HEK293 (cell line): Measurements from ENCODE around the gene PSMC2.

Experiments used
- CTCF ChIA-PET: fragments of 350-600 bp; formaldehyde crosslinking; extraction: SDS; loops from one replicate; lab custom pipeline; 2021; ENCODE audit warnings: antibody characterized with exemption; lab: Yijun Ruan, JAX
- POLR2A ChIA-PET: fragments of 300-600 bp; formaldehyde crosslinking; extraction: SDS; loops from one replicate; lab custom pipeline; 2020; ENCODE audit warnings: antibody characterized with exemption, inconsistent platforms; lab: Yijun Ruan, JAX
- H3K27ac ChIP-seq: fragments of 200-500 bp; sonication (Bioruptor generic); 2 replicates; pipeline ENCODE4 v1.5.1; 2014; ENCODE audit warnings: low read depth, low read length, control low read depth, inconsistent platforms; ENCODE audit errors: extremely low read depth
- H3K36me3 ChIP-seq, 2 experiments: fragments of 200-500 bp in 1 of 2; sonication (Bioruptor generic) in 1 of 2; 1 replicate in 1 of 2; 2 replicates in 1 of 2; pipeline ENCODE4 v1.5.1; 2014 to 2017; ENCODE audit warnings: inconsistent platforms in 2 of 2, low read length in 2 of 2; ENCODE audit not compliant: control insufficient read depth in 2 of 2, insufficient read depth in 1 of 2
- H3K4me1 ChIP-seq: fragments of 200-500 bp; sonication (Bioruptor generic); 2 replicates; pipeline ENCODE4 v1.5.1; 2014; ENCODE audit warnings: mild to moderate bottlenecking, low read length, inconsistent platforms; ENCODE audit not compliant: control insufficient read depth, insufficient read depth
- H3K4me3 ChIP-seq: 2 replicates; pipeline ENCODE4 v1.5.1; 2011; ENCODE audit warnings: low read depth, mild to moderate bottlenecking, control low read depth, low read length, moderate library complexity
- H3K9me3 ChIP-seq: fragments of 200-500 bp; sonication (Bioruptor generic); 2 replicates; pipeline ENCODE4 v1.5.1; 2014; ENCODE audit warnings: low read depth, low read length, inconsistent platforms; ENCODE audit not compliant: control insufficient read depth, insufficient read depth
- IKZF3 ChIP-seq: fragments of 450-650 bp; IDR thresholded peaks from 2 replicates; pipeline ENCODE4 v1.5.0; 2018; ENCODE audit warnings: missing biosample characterization, mild to moderate bottlenecking, missing genetic modification characterization, moderate library complexity
- KLF16 ChIP-seq: fragments of 450-650 bp; formaldehyde crosslinking; IDR thresholded peaks from 2 replicates; pipeline ENCODE4 v1.5.1; 2017; ENCODE audit warnings: missing biosample characterization, missing genetic modification characterization
- MZF1 ChIP-seq: fragments of 450-650 bp; formaldehyde crosslinking; IDR thresholded peaks from 2 replicates; pipeline ENCODE4 v1.5.1; 2017; ENCODE audit warnings: missing biosample characterization, missing genetic modification characterization, borderline replicate concordance
- PRDM1 ChIP-seq: fragments of 450-650 bp; formaldehyde crosslinking; IDR thresholded peaks from 2 replicates; pipeline ENCODE4; 2016; ENCODE audit warnings: missing biosample characterization, missing genetic modification characterization
- ZBTB17 ChIP-seq: fragments of 450-650 bp; formaldehyde crosslinking; IDR thresholded peaks from 2 replicates; pipeline ENCODE4 v1.5.1; 2016; ENCODE audit warnings: missing biosample characterization, missing genetic modification characterization
- ZNF146 ChIP-seq: fragments of 450-650 bp; formaldehyde crosslinking; IDR thresholded peaks from 2 replicates; pipeline ENCODE4 v1.5.1; 2016; ENCODE audit warnings: missing biosample characterization, missing genetic modification characterization
- ZNF184 ChIP-seq: fragments of 450-650 bp; IDR thresholded peaks from 2 replicates; pipeline ENCODE4 v1.5.1; 2018; ENCODE audit warnings: missing biosample characterization, mild to moderate bottlenecking, missing genetic modification characterization
- ZNF341 ChIP-seq: fragments of 450-650 bp; formaldehyde crosslinking; IDR thresholded peaks from 2 replicates; pipeline ENCODE4; 2016; ENCODE audit warnings: low read depth, missing biosample characterization, missing genetic modification characterization
- ZNF354C ChIP-seq: fragments of 450-650 bp; formaldehyde crosslinking; IDR thresholded peaks from 2 replicates; pipeline ENCODE4 v1.5.1; 2016; ENCODE audit warnings: missing biosample characterization, missing genetic modification characterization, low read depth, borderline replicate concordance
- ZNF426 ChIP-seq: fragments of 450-650 bp; formaldehyde crosslinking; IDR thresholded peaks from 2 replicates; pipeline ENCODE4 v1.5.1; 2017; ENCODE audit warnings: missing biosample characterization, missing genetic modification characterization, mild to moderate bottlenecking, inconsistent platforms, moderate library complexity
- ZNF473 ChIP-seq: fragments of 450-650 bp; formaldehyde crosslinking; IDR thresholded peaks from 2 replicates; pipeline ENCODE4 v1.5.1; 2017; ENCODE audit warnings: missing biosample characterization, missing genetic modification characterization
- ZNF48 ChIP-seq: fragments of 450-650 bp; formaldehyde crosslinking; IDR thresholded peaks from 2 replicates; pipeline ENCODE4 v1.5.1; 2016; ENCODE audit warnings: missing biosample characterization, missing genetic modification characterization
- ZNF561 ChIP-seq: fragments of 450-650 bp; IDR thresholded peaks from 2 replicates; pipeline ENCODE4 v1.5.1; 2018; ENCODE audit warnings: missing biosample characterization, missing genetic modification characterization, borderline replicate concordance
- TF ChIP-seq, protein P1 (sequence below): fragments of 450-650 bp; formaldehyde crosslinking; IDR thresholded peaks from 2 replicates; pipeline ENCODE4 v1.5.1; 2016; ENCODE audit warnings: missing biosample characterization, missing genetic modification characterization
- TF ChIP-seq, protein P2 (sequence below): fragments of 450-650 bp; formaldehyde crosslinking; IDR thresholded peaks from 2 replicates; pipeline ENCODE4 v1.5.1; 2016; ENCODE audit warnings: missing biosample characterization, missing genetic modification characterization, borderline replicate concordance
- TF ChIP-seq, protein P3 (sequence below): fragments of 450-650 bp; formaldehyde crosslinking; IDR thresholded peaks from 2 replicates; pipeline ENCODE4 v1.5.1; 2016; ENCODE audit warnings: missing biosample characterization, missing genetic modification characterization
- TF ChIP-seq, protein P4 (sequence below): fragments of 450-650 bp; formaldehyde crosslinking; IDR thresholded peaks from 2 replicates; pipeline ENCODE4 v1.5.1; 2016; ENCODE audit warnings: missing biosample characterization, missing genetic modification characterization
- TF ChIP-seq, protein P5 (sequence below): fragments of 450-650 bp; IDR thresholded peaks from 2 replicates; pipeline ENCODE4 v1.5.1; 2018; ENCODE audit warnings: missing biosample characterization, mild to moderate bottlenecking, missing genetic modification characterization
- TF ChIP-seq, protein P6 (sequence below): fragments of 450-650 bp; formaldehyde crosslinking; IDR thresholded peaks from 2 replicates; pipeline ENCODE4 v1.5.1; 2016; ENCODE audit warnings: missing biosample characterization, missing genetic modification characterization

PSMC2 gene

DNA sequence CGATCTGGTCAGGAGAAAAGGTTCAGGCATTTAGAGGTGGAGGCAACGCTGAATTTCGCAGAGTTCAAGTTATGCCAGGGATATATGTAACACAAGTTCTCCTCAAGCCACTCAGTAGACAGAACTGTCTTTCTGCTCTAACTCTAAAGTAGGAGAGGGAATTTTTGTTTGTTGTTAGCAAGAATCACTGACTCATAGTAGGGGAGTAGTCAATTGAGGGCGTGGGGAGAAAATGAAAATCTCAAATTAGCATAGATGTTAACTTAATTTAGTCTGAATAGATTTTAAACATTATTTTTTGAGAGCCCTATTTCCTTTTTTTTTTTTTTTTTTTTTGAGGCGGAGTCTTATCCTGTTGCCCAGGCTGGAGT is 34.6 kb downstream of the PSMC2 start:
- POLR2A ChIA-PET: no interaction called here
- Histone ChIP-seq H3K4me1 (no peaks in the 10 kb centered on the region), H3K36me3 (no peaks in the 10 kb centered on the region), H3K9me3 (no peaks in the 10 kb centered on the region), H3K27ac (no peak overlapping the region), H3K4me3 (no peak overlapping the region)
- CTCF ChIA-PET: no interaction called here
- no peak for TF ChIP-seq ZNF426 (tag by site-specific recombination)
- TF ChIP-seq ZNF341: no peak
- no peak for TF ChIP-seq ZNF354C (tag by site-specific recombination)
- TF ChIP-seq MZF1: no peak
- TF ChIP-seq, protein P1, sequence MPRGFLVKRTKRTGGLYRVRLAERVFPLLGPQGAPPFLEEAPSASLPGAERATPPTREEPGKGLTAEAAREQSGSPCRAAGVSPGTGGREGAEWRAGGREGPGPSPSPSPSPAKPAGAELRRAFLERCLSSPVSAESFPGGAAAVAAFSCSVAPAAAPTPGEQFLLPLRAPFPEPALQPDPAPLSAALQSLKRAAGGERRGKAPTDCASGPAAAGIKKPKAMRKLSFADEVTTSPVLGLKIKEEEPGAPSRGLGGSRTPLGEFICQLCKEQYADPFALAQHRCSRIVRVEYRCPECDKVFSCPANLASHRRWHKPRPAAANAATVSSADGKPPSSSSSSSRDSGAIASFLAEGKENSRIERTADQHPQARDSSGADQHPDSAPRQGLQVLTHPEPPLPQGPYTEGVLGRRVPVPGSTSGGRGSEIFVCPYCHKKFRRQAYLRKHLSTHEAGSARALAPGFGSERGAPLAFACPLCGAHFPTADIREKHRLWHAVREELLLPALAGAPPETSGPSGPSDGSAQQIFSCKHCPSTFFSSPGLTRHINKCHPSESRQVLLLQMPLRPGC (tag by site-specific recombination): no peak
- no peak for TF ChIP-seq ZNF184 (tag by site-specific recombination)
- no peak for TF ChIP-seq ZNF48 (tag by site-specific recombination)
- TF ChIP-seq ZNF473 (tag by site-specific recombination): no peak
- TF ChIP-seq, protein P2, sequence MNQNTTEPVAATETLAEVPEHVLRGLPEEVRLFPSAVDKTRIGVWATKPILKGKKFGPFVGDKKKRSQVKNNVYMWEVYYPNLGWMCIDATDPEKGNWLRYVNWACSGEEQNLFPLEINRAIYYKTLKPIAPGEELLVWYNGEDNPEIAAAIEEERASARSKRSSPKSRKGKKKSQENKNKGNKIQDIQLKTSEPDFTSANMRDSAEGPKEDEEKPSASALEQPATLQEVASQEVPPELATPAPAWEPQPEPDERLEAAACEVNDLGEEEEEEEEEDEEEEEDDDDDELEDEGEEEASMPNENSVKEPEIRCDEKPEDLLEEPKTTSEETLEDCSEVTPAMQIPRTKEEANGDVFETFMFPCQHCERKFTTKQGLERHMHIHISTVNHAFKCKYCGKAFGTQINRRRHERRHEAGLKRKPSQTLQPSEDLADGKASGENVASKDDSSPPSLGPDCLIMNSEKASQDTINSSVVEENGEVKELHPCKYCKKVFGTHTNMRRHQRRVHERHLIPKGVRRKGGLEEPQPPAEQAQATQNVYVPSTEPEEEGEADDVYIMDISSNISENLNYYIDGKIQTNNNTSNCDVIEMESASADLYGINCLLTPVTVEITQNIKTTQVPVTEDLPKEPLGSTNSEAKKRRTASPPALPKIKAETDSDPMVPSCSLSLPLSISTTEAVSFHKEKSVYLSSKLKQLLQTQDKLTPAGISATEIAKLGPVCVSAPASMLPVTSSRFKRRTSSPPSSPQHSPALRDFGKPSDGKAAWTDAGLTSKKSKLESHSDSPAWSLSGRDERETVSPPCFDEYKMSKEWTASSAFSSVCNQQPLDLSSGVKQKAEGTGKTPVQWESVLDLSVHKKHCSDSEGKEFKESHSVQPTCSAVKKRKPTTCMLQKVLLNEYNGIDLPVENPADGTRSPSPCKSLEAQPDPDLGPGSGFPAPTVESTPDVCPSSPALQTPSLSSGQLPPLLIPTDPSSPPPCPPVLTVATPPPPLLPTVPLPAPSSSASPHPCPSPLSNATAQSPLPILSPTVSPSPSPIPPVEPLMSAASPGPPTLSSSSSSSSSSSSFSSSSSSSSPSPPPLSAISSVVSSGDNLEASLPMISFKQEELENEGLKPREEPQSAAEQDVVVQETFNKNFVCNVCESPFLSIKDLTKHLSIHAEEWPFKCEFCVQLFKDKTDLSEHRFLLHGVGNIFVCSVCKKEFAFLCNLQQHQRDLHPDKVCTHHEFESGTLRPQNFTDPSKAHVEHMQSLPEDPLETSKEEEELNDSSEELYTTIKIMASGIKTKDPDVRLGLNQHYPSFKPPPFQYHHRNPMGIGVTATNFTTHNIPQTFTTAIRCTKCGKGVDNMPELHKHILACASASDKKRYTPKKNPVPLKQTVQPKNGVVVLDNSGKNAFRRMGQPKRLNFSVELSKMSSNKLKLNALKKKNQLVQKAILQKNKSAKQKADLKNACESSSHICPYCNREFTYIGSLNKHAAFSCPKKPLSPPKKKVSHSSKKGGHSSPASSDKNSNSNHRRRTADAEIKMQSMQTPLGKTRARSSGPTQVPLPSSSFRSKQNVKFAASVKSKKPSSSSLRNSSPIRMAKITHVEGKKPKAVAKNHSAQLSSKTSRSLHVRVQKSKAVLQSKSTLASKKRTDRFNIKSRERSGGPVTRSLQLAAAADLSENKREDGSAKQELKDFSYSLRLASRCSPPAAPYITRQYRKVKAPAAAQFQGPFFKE (tag by site-specific recombination): no peak
- TF ChIP-seq IKZF3 (tag by site-specific recombination): no peak
- TF ChIP-seq ZNF146 (tag by site-specific recombination): no peak
- TF ChIP-seq ZNF561 (tag by site-specific recombination): no peak
- TF ChIP-seq, protein P3, sequence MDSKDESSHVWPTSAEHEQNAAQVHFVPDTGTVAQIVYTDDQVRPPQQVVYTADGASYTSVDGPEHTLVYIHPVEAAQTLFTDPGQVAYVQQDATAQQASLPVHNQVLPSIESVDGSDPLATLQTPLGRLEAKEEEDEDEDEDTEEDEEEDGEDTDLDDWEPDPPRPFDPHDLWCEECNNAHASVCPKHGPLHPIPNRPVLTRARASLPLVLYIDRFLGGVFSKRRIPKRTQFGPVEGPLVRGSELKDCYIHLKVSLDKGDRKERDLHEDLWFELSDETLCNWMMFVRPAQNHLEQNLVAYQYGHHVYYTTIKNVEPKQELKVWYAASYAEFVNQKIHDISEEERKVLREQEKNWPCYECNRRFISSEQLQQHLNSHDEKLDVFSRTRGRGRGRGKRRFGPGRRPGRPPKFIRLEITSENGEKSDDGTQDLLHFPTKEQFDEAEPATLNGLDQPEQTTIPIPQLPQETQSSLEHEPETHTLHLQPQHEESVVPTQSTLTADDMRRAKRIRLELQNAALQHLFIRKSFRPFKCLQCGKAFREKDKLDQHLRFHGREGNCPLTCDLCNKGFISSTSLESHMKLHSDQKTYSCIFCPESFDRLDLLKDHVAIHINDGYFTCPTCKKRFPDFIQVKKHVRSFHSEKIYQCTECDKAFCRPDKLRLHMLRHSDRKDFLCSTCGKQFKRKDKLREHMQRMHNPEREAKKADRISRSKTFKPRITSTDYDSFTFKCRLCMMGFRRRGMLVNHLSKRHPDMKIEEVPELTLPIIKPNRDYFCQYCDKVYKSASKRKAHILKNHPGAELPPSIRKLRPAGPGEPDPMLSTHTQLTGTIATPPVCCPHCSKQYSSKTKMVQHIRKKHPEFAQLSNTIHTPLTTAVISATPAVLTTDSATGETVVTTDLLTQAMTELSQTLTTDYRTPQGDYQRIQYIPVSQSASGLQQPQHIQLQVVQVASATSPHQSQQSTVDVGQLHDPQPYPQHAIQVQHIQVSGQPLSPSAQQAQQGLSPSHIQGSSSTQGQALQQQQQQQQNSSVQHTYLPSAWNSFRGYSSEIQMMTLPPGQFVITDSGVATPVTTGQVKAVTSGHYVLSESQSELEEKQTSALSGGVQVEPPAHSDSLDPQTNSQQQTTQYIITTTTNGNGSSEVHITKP (tag by site-specific recombination): no peak
- TF ChIP-seq, protein P4, sequence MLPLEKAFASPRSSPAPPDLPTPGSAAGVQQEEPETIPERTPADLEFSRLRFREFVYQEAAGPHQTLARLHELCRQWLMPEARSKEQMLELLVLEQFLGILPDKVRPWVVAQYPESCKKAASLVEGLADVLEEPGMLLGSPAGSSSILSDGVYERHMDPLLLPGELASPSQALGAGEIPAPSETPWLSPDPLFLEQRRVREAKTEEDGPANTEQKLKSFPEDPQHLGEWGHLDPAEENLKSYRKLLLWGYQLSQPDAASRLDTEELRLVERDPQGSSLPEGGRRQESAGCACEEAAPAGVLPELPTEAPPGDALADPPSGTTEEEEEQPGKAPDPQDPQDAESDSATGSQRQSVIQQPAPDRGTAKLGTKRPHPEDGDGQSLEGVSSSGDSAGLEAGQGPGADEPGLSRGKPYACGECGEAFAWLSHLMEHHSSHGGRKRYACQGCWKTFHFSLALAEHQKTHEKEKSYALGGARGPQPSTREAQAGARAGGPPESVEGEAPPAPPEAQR (tag by site-specific recombination): no peak
- no peak for TF ChIP-seq ZBTB17 (tag by site-specific recombination)
- TF ChIP-seq, protein P5, sequence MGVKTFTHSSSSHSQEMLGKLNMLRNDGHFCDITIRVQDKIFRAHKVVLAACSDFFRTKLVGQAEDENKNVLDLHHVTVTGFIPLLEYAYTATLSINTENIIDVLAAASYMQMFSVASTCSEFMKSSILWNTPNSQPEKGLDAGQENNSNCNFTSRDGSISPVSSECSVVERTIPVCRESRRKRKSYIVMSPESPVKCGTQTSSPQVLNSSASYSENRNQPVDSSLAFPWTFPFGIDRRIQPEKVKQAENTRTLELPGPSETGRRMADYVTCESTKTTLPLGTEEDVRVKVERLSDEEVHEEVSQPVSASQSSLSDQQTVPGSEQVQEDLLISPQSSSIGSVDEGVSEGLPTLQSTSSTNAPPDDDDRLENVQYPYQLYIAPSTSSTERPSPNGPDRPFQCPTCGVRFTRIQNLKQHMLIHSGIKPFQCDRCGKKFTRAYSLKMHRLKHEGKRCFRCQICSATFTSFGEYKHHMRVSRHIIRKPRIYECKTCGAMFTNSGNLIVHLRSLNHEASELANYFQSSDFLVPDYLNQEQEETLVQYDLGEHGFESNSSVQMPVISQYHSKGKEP (tag by site-specific recombination): no peak
- TF ChIP-seq KLF16: no peak
- TF ChIP-seq PRDM1 (tag by site-specific recombination): no peak
- TF ChIP-seq, protein P6, sequence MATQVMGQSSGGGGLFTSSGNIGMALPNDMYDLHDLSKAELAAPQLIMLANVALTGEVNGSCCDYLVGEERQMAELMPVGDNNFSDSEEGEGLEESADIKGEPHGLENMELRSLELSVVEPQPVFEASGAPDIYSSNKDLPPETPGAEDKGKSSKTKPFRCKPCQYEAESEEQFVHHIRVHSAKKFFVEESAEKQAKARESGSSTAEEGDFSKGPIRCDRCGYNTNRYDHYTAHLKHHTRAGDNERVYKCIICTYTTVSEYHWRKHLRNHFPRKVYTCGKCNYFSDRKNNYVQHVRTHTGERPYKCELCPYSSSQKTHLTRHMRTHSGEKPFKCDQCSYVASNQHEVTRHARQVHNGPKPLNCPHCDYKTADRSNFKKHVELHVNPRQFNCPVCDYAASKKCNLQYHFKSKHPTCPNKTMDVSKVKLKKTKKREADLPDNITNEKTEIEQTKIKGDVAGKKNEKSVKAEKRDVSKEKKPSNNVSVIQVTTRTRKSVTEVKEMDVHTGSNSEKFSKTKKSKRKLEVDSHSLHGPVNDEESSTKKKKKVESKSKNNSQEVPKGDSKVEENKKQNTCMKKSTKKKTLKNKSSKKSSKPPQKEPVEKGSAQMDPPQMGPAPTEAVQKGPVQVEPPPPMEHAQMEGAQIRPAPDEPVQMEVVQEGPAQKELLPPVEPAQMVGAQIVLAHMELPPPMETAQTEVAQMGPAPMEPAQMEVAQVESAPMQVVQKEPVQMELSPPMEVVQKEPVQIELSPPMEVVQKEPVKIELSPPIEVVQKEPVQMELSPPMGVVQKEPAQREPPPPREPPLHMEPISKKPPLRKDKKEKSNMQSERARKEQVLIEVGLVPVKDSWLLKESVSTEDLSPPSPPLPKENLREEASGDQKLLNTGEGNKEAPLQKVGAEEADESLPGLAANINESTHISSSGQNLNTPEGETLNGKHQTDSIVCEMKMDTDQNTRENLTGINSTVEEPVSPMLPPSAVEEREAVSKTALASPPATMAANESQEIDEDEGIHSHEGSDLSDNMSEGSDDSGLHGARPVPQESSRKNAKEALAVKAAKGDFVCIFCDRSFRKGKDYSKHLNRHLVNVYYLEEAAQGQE (tag by site-specific recombination): no peak
